GM23248 (cell line): ENCODE measurements around the gene PFKFB2. TPM values are rescaled to one million over a fixed set of nuclear protein-coding genes. Genes with fewer than 3 reads are reported as not detected.
A peak's percentile ranks its signal among the peaks of the same experiment; 100 is the strongest.

ENCODE experiments used
- DNase-seq: peaks from one replicate; pipeline ENCODE4 v3.0.0-alpha.2; 2015
- H2AFZ ChIP-seq: fragments of 200-600 bp; sonication (generic); 2 replicates; pipeline ENCODE4 v1.6.1; 2016; ENCODE audit warnings: antibody characterized with exemption
- H3F3A ChIP-seq: fragments of 200-600 bp; sonication (generic); 2 replicates; pipeline ENCODE4 v1.6.1; 2016; ENCODE audit warnings: mild to moderate bottlenecking, antibody characterized with exemption, mixed run types; ENCODE audit not compliant: insufficient read depth
- H3K27ac ChIP-seq: fragments of 200-600 bp; sonication (generic); 2 replicates; pipeline ENCODE4 v1.5.1; 2016; ENCODE audit warnings: mild to moderate bottlenecking
- H3K27me3 ChIP-seq: fragments of 200-600 bp; sonication (generic); replicated peaks from 2 replicates; pipeline ENCODE4 v1.6.1; 2016; ENCODE audit warnings: mild to moderate bottlenecking; ENCODE audit not compliant: insufficient read depth
- H3K36me3 ChIP-seq: fragments of 200-600 bp; sonication (generic); 2 replicates; pipeline ENCODE4 v1.6.1; 2016; ENCODE audit warnings: low read depth, mild to moderate bottlenecking
- H3K4me1 ChIP-seq: fragments of 200-600 bp; sonication (generic); 2 replicates; pipeline ENCODE4 v1.6.1; 2016; ENCODE audit warnings: mild to moderate bottlenecking; ENCODE audit not compliant: insufficient read depth
- H3K4me2 ChIP-seq: fragments of 200-600 bp; sonication (generic); one replicate; pipeline ENCODE4 v1.6.1; 2016; ENCODE audit warnings: mild to moderate bottlenecking; ENCODE audit not compliant: unreplicated experiment
- H3K4me3 ChIP-seq: fragments of 200-600 bp; sonication (generic); 2 replicates; pipeline ENCODE4 v1.5.1; 2016; ENCODE audit warnings: mild to moderate bottlenecking
- H3K79me2 ChIP-seq: fragments of 200-600 bp; sonication (generic); 2 replicates; pipeline ENCODE4 v1.6.1; 2016; ENCODE audit warnings: mild to moderate bottlenecking; ENCODE audit not compliant: insufficient read depth
- H3K9ac ChIP-seq: fragments of 200-600 bp; sonication (generic); 2 replicates; pipeline ENCODE4 v1.6.1; 2016; ENCODE audit warnings: mild to moderate bottlenecking
- H3K9me2 ChIP-seq: fragments of 200-600 bp; sonication (generic); 2 replicates; pipeline ENCODE4 v1.6.1; 2016; ENCODE audit warnings: mixed run types, mild to moderate bottlenecking, moderate library complexity; ENCODE audit not compliant: insufficient read depth
- H3K9me3 ChIP-seq: fragments of 200-600 bp; sonication (generic); one replicate; pipeline ENCODE4 v1.6.1; 2017; ENCODE audit warnings: low read depth
- H4K20me1 ChIP-seq: fragments of 200-600 bp; sonication (generic); 2 replicates; pipeline ENCODE4 v1.6.0; 2016; ENCODE audit not compliant: insufficient read depth
- EZH2 ChIP-seq: fragments of 200-600 bp; sonication (generic); IDR thresholded peaks from 2 replicates; pipeline ENCODE4 v1.6.1; 2018; ENCODE audit warnings: antibody characterized with exemption, mild to moderate bottlenecking; ENCODE audit not compliant: insufficient read depth, poor library complexity, severe bottlenecking
- EZH2phosphoT487 ChIP-seq: fragments of 200-600 bp; sonication (generic); IDR thresholded peaks from 2 replicates; pipeline ENCODE4 v1.6.1; 2018; ENCODE audit warnings: antibody characterized with exemption, moderate library complexity, mild to moderate bottlenecking, low read depth; ENCODE audit not compliant: insufficient read depth
- WGBS, 2 experiments: methylation state at CpG; one replicate each; pipeline ENCODE4 v1.1.6; 2015 to 2017; ENCODE audit warnings: low lambda C conversion rate in 2 of 2, low coverage in 1 of 2; ENCODE audit errors: missing lambda C conversion rate in 2 of 2; 5-methylcytosine and 5-hydroxymethylcytosine counted together
- in situ Hi-C: fragments of 300-500 bp; cut with MboI; formaldehyde crosslinking; loops from 2 replicates; pipeline ENCODE4 v1.15.0; 2020
- polyA plus RNA-seq: library from polyadenylated mRNA; unstranded; fragments of >200 nt; fragmentation: Nextera tagmentation; extraction: Ambion mirVana; gene quantifications from 2 replicates; pipeline ENCODE4 v1.2.1, GENCODE V29; 2016
- total RNA-seq: library from RNA; depleted of rRNA; stranded (reverse); fragments of >200 nt; shearing (Covaris generic); gene quantifications from 2 replicates; pipeline ENCODE4 v1.2.3, GENCODE V29; 2014

The PFKFB2 gene
- total and polyA plus RNA-seq, 2 experiments from 2014 or later, result 1.6 to 4.2 TPM

DNA sequence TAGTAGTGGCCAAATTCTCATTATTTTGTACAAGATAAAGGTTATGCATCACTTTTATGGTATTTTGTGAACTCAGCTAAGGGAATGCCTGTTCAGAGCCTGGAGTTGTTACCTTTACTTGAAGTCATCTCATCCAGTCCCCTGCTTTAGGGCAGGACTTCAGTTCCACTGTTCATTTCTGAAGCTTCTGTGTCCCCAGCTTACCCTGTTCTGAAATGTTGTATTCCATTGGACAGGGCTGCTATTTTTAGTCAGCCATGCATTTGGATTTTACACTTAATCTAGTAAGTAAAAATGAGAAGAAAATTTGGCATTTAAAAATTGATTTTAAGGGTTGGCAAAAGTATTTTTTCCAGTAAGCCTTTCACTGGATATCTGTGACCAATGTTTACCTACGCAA lies 23.9 kb downstream of the PFKFB2 start:
- Histone ChIP-seq H3K36me3 (no peaks in the 10 kb centered on the region), H3K9ac (no peak overlapping the region), H3K79me2 (no peaks in the 10 kb centered on the region), H3K9me2 (no peaks in the 10 kb centered on the region), H3K4me1 (no peaks in the 10 kb centered on the region), H3F3A (no peaks in the 10 kb centered on the region), H3K4me3 (no peak overlapping the region), H3K9me3 (no peaks in the 10 kb centered on the region), H2AFZ (no peak overlapping the region), H3K27me3 (no peaks in the 10 kb centered on the region), H3K4me2 (no peak overlapping the region), H4K20me1 (no peaks in the 10 kb centered on the region), H3K27ac (no peak overlapping the region)
- TF ChIP-seq EZH2 (no peak), EZH2phosphoT487 (no peak)
- in situ Hi-C loops, result no loop called here
- WGBS, 2 experiments, result 97 to 100% methylated on average over 1 of the region's 1 CpG
- DNase-seq, result no peak

- H3K9me2 ChIP-seq, result no peaks in the 10 kb centered on the region
- no peak overlapping the region for H2AFZ ChIP-seq
- 0 out of 2 replicates have a peak, but pooled peaks cover 3% of the 10 kb centered on the region for H3K27me3 ChIP-seq
- TF ChIP-seq EZH2phosphoT487 (no peak), EZH2 (no peak)
- no peak overlapping the region for H3K27ac ChIP-seq
- H4K20me1 ChIP-seq, result no peaks in the 10 kb centered on the region
- no peaks in the 10 kb centered on the region for H3F3A ChIP-seq
- no peaks in the 10 kb centered on the region for H3K9me3 ChIP-seq
- WGBS, 2 experiments, result 40 to 43% methylated on average over 6 of the region's 6 CpGs
- in situ Hi-C loops, result no loop called here
- DNase-seq, result peak; percentile 75
- no peaks in the 10 kb centered on the region for H3K79me2 ChIP-seq
- H3K4me2 ChIP-seq, result no peak overlapping the region
- no peak overlapping the region for H3K9ac ChIP-seq
- H3K4me1 ChIP-seq, result no peaks in the 10 kb centered on the region
- H3K4me3 ChIP-seq, result no peak overlapping the region
- H3K36me3 ChIP-seq, result no peaks in the 10 kb centered on the region
Measured at GRCh38 chr1:207077470-207078377, 24.6 kb downstream of the PFKFB2 start.

GRCh38 chr1:207078578-207079132 lies 25.6 kb downstream of the PFKFB2 start:
- H3K9ac ChIP-seq, result no peak overlapping the region
- H3K9me3 ChIP-seq, result no peaks in the 10 kb centered on the region
- no peak for DNase-seq
- no peaks in the 10 kb centered on the region for H3K79me2 ChIP-seq
- no peaks in the 10 kb centered on the region for H3K9me2 ChIP-seq
- 75 to 77% methylated on average over 11 of the region's 11 CpGs for WGBS, 2 experiments
- no peaks in the 10 kb centered on the region for H4K20me1 ChIP-seq
- no peaks in the 10 kb centered on the region for H3K4me1 ChIP-seq
- no peaks in the 10 kb centered on the region for H3F3A ChIP-seq
- H3K27me3 ChIP-seq, result peaks cover 12% of the 10 kb centered on the region; the same call in 1 of the 2 replicates
- H3K4me2 ChIP-seq, result no peak overlapping the region
- in situ Hi-C loops, result no loop called here
- TF ChIP-seq EZH2phosphoT487 (no peak), EZH2 (no peak)
- no peaks in the 10 kb centered on the region for H3K36me3 ChIP-seq
- H3K27ac ChIP-seq, result no peak overlapping the region
- no peak overlapping the region for H2AFZ ChIP-seq
- H3K4me3 ChIP-seq, result no peak overlapping the region

GRCh38 chr1:207079706-207080241 lies 26.7 kb downstream of the PFKFB2 start:
- Histone ChIP-seq H3F3A (no peaks in the 10 kb centered on the region), H3K36me3 (no peaks in the 10 kb centered on the region), H3K9ac (no peak overlapping the region), H2AFZ (no peak overlapping the region), H3K4me1 (0 out of 2 replicates have a peak, but pooled peaks cover 3% of the 10 kb centered on the region), H3K27ac (no peak overlapping the region), H3K9me3 (no peaks in the 10 kb centered on the region), H4K20me1 (no peaks in the 10 kb centered on the region), H3K4me3 (no peak overlapping the region), H3K4me2 (no peak overlapping the region), H3K9me2 (no peaks in the 10 kb centered on the region), H3K79me2 (no peaks in the 10 kb centered on the region), H3K27me3 (peaks cover 12% of the 10 kb centered on the region; the same call in 1 of the 2 replicates)
- TF ChIP-seq EZH2phosphoT487, result no peak
- TF ChIP-seq EZH2, result no peak
- WGBS, 2 experiments, result 74 to 77% methylated on average over 6 of the region's 6 CpGs
- in situ Hi-C loops, result no loop called here
- DNase-seq, result no peak
